GM20000 (cell line): ENCODE data around the gene FSTL4.

Experiments used
- DNase-seq: peaks from one replicate; pipeline ENCODE4 v3.0.0; 2012; ENCODE audit warnings: low spot score
- TF ChIP-seq, protein P1 (sequence below): IDR thresholded peaks from 2 replicates; pipeline ENCODE4 v1.5.1; 2012; ENCODE audit warnings: mild to moderate bottlenecking, control low read depth; ENCODE audit errors: extremely low read depth, missing control alignments

The FSTL4 gene

GRCh38 chr5:133304707-133305216 is 307.6 kb downstream of the FSTL4 start:
- no peak for DNase-seq
- TF ChIP-seq, protein P1, sequence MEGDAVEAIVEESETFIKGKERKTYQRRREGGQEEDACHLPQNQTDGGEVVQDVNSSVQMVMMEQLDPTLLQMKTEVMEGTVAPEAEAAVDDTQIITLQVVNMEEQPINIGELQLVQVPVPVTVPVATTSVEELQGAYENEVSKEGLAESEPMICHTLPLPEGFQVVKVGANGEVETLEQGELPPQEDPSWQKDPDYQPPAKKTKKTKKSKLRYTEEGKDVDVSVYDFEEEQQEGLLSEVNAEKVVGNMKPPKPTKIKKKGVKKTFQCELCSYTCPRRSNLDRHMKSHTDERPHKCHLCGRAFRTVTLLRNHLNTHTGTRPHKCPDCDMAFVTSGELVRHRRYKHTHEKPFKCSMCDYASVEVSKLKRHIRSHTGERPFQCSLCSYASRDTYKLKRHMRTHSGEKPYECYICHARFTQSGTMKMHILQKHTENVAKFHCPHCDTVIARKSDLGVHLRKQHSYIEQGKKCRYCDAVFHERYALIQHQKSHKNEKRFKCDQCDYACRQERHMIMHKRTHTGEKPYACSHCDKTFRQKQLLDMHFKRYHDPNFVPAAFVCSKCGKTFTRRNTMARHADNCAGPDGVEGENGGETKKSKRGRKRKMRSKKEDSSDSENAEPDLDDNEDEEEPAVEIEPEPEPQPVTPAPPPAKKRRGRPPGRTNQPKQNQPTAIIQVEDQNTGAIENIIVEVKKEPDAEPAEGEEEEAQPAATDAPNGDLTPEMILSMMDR: no peak

GRCh38 chr5:133304178-133304577 is 308.2 kb downstream of the FSTL4 start:
- DNase-seq: no peak
- TF ChIP-seq, protein P1: no peak

- DNase-seq: no peak
- TF ChIP-seq, protein P1: no peak
Observed at GRCh38 chr5:133303298-133303697, 309.0 kb downstream of the FSTL4 start.

DNA sequence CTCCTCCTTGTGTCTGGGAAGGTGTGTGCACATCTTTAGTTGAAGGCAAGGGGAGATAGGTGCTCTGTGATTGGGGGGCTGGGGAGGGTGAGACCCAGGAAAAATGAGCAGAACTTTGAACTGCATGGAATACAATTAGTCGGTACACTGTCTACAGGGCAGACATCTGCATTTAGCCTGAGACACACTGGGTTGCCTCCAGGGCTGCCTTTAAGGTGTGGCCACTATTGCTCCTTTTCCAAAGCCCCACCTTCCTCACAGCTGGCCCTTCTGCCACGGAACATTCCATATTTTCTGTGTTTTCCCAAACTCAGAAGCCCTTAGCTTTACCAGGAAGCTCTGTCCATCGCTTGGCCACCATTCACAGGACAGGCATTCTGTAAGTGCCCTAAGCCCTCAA is 312.6 kb downstream of the FSTL4 start:
- DNase-seq: no peak

DNA sequence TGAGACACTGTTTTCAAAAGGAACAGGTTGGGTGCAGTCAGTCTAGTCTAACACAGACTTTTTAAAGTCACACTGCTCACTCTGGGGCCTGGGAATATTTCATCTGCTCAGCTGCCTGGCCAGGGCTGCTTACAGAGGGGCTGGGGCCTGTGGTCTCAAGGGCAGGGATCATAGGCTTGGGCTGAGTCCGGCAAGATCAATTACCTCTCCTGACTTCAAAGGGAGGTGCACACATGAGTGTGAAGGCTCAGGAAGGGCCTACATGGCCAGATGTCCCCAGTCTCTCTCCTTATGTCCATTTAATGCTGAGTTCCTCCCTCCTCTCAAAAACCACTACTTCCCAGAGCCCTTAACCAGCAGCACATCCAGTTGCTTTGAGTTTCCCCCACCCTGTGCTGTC is 313.3 kb downstream of the FSTL4 start:
- DNase-seq: no peak
- TF ChIP-seq, protein P1: no peak

More for the DNA sequence above, 312.6 kb downstream of the FSTL4 start:
- TF ChIP-seq, protein P1: no peak

GRCh38 chr5:133298447-133298846 is 313.9 kb downstream of the FSTL4 start:
- TF ChIP-seq, protein P1: no peak
- no peak for DNase-seq

DNA sequence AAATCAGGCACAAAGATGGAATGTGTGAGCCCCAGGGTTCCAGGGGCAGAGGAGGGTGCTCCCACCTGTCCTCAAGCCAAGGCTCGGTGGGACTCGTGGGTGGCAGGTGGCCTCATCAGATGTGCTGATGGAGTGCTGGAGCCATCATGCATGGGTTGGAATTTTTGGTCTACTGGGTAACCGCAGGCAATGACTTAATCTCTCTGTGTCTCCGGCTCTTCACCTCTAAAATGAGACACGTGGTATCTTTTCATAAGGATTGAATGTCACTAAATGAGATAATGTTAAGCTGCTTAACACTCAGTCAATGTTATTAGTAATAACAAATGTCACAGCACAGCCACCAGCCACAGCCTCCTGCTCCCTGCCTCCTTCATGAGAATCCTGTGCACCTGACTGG is 315.0 kb downstream of the FSTL4 start:
- TF ChIP-seq, protein P1: no peak
- DNase-seq: no peak
